ENCODE results near the gene CACNG1.

DNA sequence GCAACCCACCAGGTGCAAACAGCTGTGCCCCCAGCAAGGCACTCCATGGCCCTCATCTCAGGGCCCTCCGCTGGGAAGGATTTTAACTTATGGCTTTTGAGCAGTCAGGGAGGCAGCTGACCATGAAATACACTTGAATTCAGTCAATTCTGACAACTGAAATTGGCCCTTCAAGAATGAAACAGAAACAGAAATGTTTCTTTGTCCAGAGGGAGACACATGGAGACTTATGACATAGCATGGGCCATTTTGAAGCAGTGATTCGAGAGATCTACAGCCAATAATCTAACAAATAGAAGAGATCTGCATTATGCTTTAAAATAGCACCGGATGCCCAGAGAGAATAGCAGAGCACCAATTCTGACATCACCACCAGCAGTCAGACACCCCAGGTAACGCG, 7.5 kb downstream of the CACNG1 start:
- TF ChIP-seq CTCF (conservative IDR thresholded peaks at IDR 0.05; ENCODE audit: low read depth, low read length) (no peak), EZH2 (IDR thresholded peaks at IDR 0.05; ENCODE audit: borderline replicate concordance, low read depth, low read length, poor library complexity, severe bottlenecking) (no peak)
